ENCODE data around the gene EPSTI1.

Gene EPSTI1

GRCh38 chr13:43031881-43032280 is 39.8 kb upstream of the EPSTI1 start:
- TF ChIP-seq, protein P1, sequence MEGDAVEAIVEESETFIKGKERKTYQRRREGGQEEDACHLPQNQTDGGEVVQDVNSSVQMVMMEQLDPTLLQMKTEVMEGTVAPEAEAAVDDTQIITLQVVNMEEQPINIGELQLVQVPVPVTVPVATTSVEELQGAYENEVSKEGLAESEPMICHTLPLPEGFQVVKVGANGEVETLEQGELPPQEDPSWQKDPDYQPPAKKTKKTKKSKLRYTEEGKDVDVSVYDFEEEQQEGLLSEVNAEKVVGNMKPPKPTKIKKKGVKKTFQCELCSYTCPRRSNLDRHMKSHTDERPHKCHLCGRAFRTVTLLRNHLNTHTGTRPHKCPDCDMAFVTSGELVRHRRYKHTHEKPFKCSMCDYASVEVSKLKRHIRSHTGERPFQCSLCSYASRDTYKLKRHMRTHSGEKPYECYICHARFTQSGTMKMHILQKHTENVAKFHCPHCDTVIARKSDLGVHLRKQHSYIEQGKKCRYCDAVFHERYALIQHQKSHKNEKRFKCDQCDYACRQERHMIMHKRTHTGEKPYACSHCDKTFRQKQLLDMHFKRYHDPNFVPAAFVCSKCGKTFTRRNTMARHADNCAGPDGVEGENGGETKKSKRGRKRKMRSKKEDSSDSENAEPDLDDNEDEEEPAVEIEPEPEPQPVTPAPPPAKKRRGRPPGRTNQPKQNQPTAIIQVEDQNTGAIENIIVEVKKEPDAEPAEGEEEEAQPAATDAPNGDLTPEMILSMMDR (IDR thresholded peaks at IDR 0.05; ENCODE audit: control insufficient read depth, insufficient read depth, low read depth, low read length, missing control alignments): no peak
- DNase-seq (ENCODE audit: low read depth): no peak

GRCh38 chr13:43030548-43030947 is 38.5 kb upstream of the EPSTI1 start:
- DNase-seq (ENCODE audit: low read depth): no peak
- TF ChIP-seq, protein P1 (IDR thresholded peaks at IDR 0.05; ENCODE audit: control insufficient read depth, insufficient read depth, low read depth, low read length, missing control alignments): no peak
- no peak overlapping the region for H3K4me3 ChIP-seq (ENCODE audit: control insufficient read depth, low read depth, low read length)

More at GRCh38 chr13:43031881-43032280, 39.8 kb upstream of the EPSTI1 start:
- H3K4me3 ChIP-seq (ENCODE audit: control insufficient read depth, low read depth, low read length): no peak overlapping the region

DNA sequence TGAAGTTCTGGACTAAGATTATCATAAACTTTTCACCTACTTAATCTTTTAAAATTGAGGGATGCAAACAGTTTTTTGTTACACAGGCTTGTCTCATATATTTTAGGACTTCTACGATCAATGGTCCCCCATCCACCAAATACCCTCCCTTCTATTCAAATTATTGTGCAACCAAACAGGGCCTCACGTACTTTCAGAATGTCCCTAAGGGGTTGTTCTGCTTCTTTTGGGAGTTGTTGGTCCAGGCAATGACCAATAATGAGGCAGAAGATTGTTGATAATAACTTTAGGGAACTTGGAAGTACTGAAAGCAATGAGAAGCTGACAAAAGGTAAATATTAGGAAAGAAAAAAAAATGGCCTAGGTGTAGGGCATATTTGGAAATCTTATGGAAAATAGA is 34.2 kb upstream of the EPSTI1 start:
- TF ChIP-seq, protein P1 (IDR thresholded peaks at IDR 0.05; ENCODE audit: control insufficient read depth, insufficient read depth, low read depth, low read length, missing control alignments): no peak
- no peak overlapping the region for H3K4me3 ChIP-seq (ENCODE audit: control insufficient read depth, low read depth, low read length)

DNA sequence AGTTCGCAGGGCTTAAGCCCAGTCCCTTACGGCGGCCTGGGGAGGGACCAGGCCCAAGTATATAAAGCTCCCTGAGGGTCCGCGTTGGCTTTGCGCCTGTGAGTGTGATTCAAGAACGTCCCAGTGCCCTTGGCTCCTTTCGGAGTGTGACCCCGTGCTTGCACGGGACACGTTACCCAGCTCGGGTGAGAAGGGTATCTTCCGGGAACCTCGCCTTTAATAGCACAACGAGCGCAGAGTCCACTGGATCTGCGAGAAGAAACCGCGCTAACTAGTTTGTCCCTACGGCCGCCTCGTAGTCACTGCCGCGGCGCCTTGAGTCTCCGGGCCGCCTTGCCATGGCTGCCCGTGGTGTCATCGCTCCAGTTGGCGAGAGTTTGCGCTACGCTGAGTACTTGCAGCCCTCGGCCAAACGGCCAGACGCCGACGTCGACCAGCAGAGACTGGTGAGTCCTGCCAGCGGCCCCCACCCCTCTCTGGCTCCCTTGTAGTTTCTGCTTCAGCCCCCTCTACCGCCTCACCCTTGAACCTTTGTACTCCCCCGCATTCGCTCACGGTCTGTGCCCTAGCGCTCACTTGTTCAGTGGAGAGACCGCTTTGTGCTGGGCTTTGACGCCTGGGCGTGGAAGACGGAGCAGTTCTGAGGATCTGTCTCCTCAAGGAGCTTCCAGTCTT is 31.4 kb upstream of the EPSTI1 start, which contains the start of gene DNAJC15:
Gene DNAJC15, plus strand, starts transcription at position 298 of the 675 bp plus-strand sequence. Its CDS starts 41 bp downstream, at position 339.
- TF ChIP-seq, protein P1 (IDR thresholded peaks at IDR 0.05; ENCODE audit: control insufficient read depth, insufficient read depth, low read depth, low read length, missing control alignments): peak; percentile 5
- peak within 1 kb of the TSS; percentile 65 for H3K4me3 ChIP-seq (ENCODE audit: control insufficient read depth, low read depth, low read length)
- no peak for DNase-seq (ENCODE audit: low read depth)

More for the DNA sequence above, 34.2 kb upstream of the EPSTI1 start:
- no peak for DNase-seq (ENCODE audit: low read depth)

GRCh38 chr13:43022934-43023288 is 30.9 kb upstream of the EPSTI1 start:
- DNase-seq (ENCODE audit: low read depth): no peak
- peak overlapping the region; percentile 65 for H3K4me3 ChIP-seq (ENCODE audit: control insufficient read depth, low read depth, low read length)
- TF ChIP-seq, protein P1 (IDR thresholded peaks at IDR 0.05; ENCODE audit: control insufficient read depth, insufficient read depth, low read depth, low read length, missing control alignments): no peak

- no peak for DNase-seq (ENCODE audit: low read depth)
- no peak overlapping the region for H3K4me3 ChIP-seq (ENCODE audit: control insufficient read depth, low read depth, low read length)
- TF ChIP-seq, protein P1 (IDR thresholded peaks at IDR 0.05; ENCODE audit: control insufficient read depth, insufficient read depth, low read depth, low read length, missing control alignments): no peak
Observed at GRCh38 chr13:43021926-43022670, 30.1 kb upstream of the EPSTI1 start.

Data from AG09309 (cell line).